ENCODE data around the gene APOH.

DNA sequence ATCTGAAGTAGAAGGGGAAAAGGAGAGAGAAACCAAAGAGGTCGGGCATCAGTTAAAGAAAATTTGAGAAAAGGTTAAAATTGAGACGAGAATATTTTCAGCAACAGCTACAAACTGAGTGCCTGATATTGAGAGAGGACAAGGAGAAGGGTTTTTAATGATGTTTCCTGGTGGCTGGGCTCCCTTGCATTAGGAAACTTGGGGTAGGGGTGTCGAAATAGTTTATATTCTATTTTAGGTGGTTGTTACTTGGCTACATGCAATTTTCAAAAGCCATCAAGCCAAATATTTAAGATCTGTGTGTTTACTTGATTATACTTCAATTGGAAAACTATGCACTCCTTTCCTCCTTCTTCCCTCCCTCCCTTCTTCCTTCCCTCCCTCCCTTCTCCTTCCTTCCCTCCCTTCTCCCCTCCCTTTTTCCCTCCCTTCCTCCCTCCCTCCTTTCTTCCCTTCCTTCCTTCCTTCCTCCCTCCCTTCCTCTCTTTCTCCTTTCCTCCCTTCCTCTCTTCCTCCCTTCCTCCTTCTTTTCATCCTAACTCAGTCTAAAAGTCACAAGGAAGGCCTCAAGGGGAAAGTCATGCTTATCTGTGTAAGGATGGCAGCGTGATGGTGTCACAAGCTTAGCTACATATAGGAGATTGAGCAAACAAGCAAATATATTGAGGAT, 1.8 kb upstream of the APOH start:
- TF ChIP-seq, protein P1, sequence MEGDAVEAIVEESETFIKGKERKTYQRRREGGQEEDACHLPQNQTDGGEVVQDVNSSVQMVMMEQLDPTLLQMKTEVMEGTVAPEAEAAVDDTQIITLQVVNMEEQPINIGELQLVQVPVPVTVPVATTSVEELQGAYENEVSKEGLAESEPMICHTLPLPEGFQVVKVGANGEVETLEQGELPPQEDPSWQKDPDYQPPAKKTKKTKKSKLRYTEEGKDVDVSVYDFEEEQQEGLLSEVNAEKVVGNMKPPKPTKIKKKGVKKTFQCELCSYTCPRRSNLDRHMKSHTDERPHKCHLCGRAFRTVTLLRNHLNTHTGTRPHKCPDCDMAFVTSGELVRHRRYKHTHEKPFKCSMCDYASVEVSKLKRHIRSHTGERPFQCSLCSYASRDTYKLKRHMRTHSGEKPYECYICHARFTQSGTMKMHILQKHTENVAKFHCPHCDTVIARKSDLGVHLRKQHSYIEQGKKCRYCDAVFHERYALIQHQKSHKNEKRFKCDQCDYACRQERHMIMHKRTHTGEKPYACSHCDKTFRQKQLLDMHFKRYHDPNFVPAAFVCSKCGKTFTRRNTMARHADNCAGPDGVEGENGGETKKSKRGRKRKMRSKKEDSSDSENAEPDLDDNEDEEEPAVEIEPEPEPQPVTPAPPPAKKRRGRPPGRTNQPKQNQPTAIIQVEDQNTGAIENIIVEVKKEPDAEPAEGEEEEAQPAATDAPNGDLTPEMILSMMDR (conservative IDR thresholded peaks at IDR 0.05; ENCODE audit: low read depth, low read length): no peak
- TF ChIP-seq EZH2 (IDR thresholded peaks at IDR 0.05; ENCODE audit: borderline replicate concordance, low read depth, low read length, poor library complexity, severe bottlenecking): no peak
